CD4-positive, alpha-beta T cell (primary cell): ENCODE data around the gene DCPS. TPM values are rescaled to one million over a fixed set of nuclear protein-coding genes. Genes with fewer than 3 reads are reported as not detected.

Experiments
- ATAC-seq: fragments of 200-7000 bp; cut with Tn5 transposase; one replicate; pipeline ENCODE4 v1.10.0; 2022; ENCODE audit warnings: mild to moderate bottlenecking; ENCODE audit not compliant: poor library complexity
- CTCF ChIA-PET: fragments of 350-600 bp; sonication (Branson Sonifier 250); formaldehyde crosslinking; loops from one replicate; lab custom pipeline; 2021; ENCODE audit warnings: antibody characterized with exemption, inconsistent platforms; lab: Charles Lee
- POLR2A ChIA-PET: fragments of 350-600 bp; sonication (Branson Sonifier 250); formaldehyde crosslinking; loops from one replicate; lab custom pipeline; 2021; ENCODE audit warnings: antibody characterized with exemption, inconsistent platforms; lab: Charles Lee
- DNase-seq, 14 experiments: peaks; one replicate each; pipeline ENCODE4 v3.0.0-alpha.2; 2013 to 2020; ENCODE audit warnings: mixed read lengths in 2 of 14
- H3K27ac ChIP-seq, 2 donors: one replicate each; pipeline versions ENCODE4 v1.5.1 to v1.7.0; 2013; ENCODE audit warnings: low read length in 2 of 2, low read depth in 1 of 2, mild to moderate bottlenecking in 1 of 2
- H3K27me3 ChIP-seq, 2 experiments: 1 replicate in 1 of 2; 2 replicates in 1 of 2; pipeline versions ENCODE4 v1.6.1 to v1.7.0; 2013; ENCODE audit warnings: low read length in 2 of 2, control low read depth in 1 of 2, mild to moderate bottlenecking in 1 of 2, moderate library complexity in 1 of 2; ENCODE audit not compliant: insufficient read depth in 2 of 2, control insufficient read depth in 1 of 2
- H3K36me3 ChIP-seq: one replicate; pipeline ENCODE4 v1.6.1; 2013; ENCODE audit warnings: low read length, control low read depth; ENCODE audit not compliant: insufficient read depth
- H3K4me1 ChIP-seq: one replicate; pipeline ENCODE4 v1.6.1; 2013; ENCODE audit warnings: low read length, control low read depth; ENCODE audit not compliant: insufficient read depth
- H3K4me3 ChIP-seq: one replicate; pipeline ENCODE4 v1.5.1; 2013; ENCODE audit warnings: mild to moderate bottlenecking, low read length, moderate library complexity
- H3K9me3 ChIP-seq, 2 experiments: 1 replicate in 1 of 2; 2 replicates in 1 of 2; pipeline versions ENCODE4 v1.6.1 to v1.7.0; 2013; ENCODE audit warnings: low read length in 2 of 2, mild to moderate bottlenecking in 2 of 2, control low read depth in 1 of 2, moderate library complexity in 1 of 2; ENCODE audit not compliant: control insufficient read depth in 1 of 2, insufficient read depth in 1 of 2
- H3K27ac Mint-ChIP-seq: one replicate; pipeline ENCODE4 v1.8.0; 2020; ENCODE audit warnings: mixed read lengths
- H3K27me3 Mint-ChIP-seq: one replicate; pipeline ENCODE4 v1.8.0; 2021; ENCODE audit warnings: mixed read lengths
- H3K36me3 Mint-ChIP-seq: one replicate; pipeline ENCODE4 v1.8.0; 2021; ENCODE audit warnings: low read depth, mixed read lengths
- H3K4me1 Mint-ChIP-seq: one replicate; pipeline ENCODE4 v1.8.0; 2021; ENCODE audit warnings: low read depth, mixed read lengths
- H3K4me3 Mint-ChIP-seq: one replicate; pipeline ENCODE4 v1.8.0; 2020; ENCODE audit warnings: mild to moderate bottlenecking, mixed read lengths
- H3K9me3 Mint-ChIP-seq: one replicate; pipeline ENCODE4 v1.8.0; 2020; ENCODE audit warnings: mixed read lengths
- intact Hi-C, 2 experiments: fragments of 100-400 bp; cut with DNase I in 1 of 2; cut with micrococcal nuclease in 1 of 2; formaldehyde crosslinking; loops; one replicate each; pipeline versions ENCODE4 v1.15.1 to v1.9.0; 2023 to 2025; cut with DNase I, micrococcal nuclease
- total RNA-seq, 174 experiments: library from RNA in 2 of 174; stranded (reverse) in 2 of 174; gene quantifications; one replicate each; pipeline ENCODE4 v1.2.3 and lab custom pipeline; 2021 to 2026
- TF ChIP-seq, protein P1 (sequence below): fragments of 200-600 bp; IDR thresholded peaks from one replicate; pipeline ENCODE4 v1.8.0; 2022; ENCODE audit warnings: antibody characterized with exemption, mild to moderate bottlenecking

DCPS gene
- total RNA-seq, 2 experiments from 2014 or later: 6.2 to 6.3 TPM

- DNase-seq (no peak), ATAC-seq (no peak)
- POLR2A ChIA-PET: interaction anchor here (1.5 to 3.2 kb wide), 9 partner anchors 9 to 676 kb away, joined by 3 to 77 read pairs (median 7); partner anchors contain the start of genes DCPS, FAM118B, HYLS1 and PUS3
- CTCF ChIA-PET: no interaction called here
- H3K9me3 ChIP-seq: no peaks in the 10 kb centered on the region
- H3K27ac ChIP-seq: peak overlapping the region; percentile 56 to 92
- peak overlapping the region; percentile 100 for H3K4me3 Mint-ChIP-seq
- TF ChIP-seq, protein P1, sequence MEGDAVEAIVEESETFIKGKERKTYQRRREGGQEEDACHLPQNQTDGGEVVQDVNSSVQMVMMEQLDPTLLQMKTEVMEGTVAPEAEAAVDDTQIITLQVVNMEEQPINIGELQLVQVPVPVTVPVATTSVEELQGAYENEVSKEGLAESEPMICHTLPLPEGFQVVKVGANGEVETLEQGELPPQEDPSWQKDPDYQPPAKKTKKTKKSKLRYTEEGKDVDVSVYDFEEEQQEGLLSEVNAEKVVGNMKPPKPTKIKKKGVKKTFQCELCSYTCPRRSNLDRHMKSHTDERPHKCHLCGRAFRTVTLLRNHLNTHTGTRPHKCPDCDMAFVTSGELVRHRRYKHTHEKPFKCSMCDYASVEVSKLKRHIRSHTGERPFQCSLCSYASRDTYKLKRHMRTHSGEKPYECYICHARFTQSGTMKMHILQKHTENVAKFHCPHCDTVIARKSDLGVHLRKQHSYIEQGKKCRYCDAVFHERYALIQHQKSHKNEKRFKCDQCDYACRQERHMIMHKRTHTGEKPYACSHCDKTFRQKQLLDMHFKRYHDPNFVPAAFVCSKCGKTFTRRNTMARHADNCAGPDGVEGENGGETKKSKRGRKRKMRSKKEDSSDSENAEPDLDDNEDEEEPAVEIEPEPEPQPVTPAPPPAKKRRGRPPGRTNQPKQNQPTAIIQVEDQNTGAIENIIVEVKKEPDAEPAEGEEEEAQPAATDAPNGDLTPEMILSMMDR: no peak
- H3K27ac Mint-ChIP-seq: peak overlapping the region; percentile 96
- H3K9me3 Mint-ChIP-seq: no peaks in the 10 kb centered on the region
- H3K36me3 Mint-ChIP-seq: peaks cover 81% of the 10 kb centered on the region
- no peaks in the 10 kb centered on the region for H3K27me3 ChIP-seq
- peak overlapping the region; percentile 96 for H3K4me3 ChIP-seq
- peaks cover 38% of the 10 kb centered on the region for H3K4me1 Mint-ChIP-seq
- no peaks in the 10 kb centered on the region for H3K27me3 Mint-ChIP-seq
- peaks cover 30% of the 10 kb centered on the region for H3K4me1 ChIP-seq
- peaks cover 47% of the 10 kb centered on the region for H3K36me3 ChIP-seq
- intact Hi-C loops: loop anchor here (1.0 to 5.0 kb wide), 8 partner anchors 15 to 695 kb away; partner anchors contain the start of genes DCPS (in 2 of the 2), DDX25 (in 1 of the 2), FAM118B (in 1 of the 2) and HYLS1 (in 1 of the 2)
Measured at GRCh38 chr11:126267650-126268049, 36.2 kb upstream of the DCPS start.

GRCh38 chr11:126268361-126268707, 35.5 kb upstream of the DCPS start:
- H3K4me3 Mint-ChIP-seq: peak overlapping the region; percentile 100
- peaks cover 30% of the 10 kb centered on the region for H3K4me1 ChIP-seq
- peak overlapping the region; percentile 56 to 92 for H3K27ac ChIP-seq
- no peaks in the 10 kb centered on the region for H3K9me3 Mint-ChIP-seq
- no peaks in the 10 kb centered on the region for H3K9me3 ChIP-seq
- CTCF ChIA-PET: interaction anchor here (0.6 to 1.0 kb wide), 2 partner anchors 15 to 212 kb away, joined by 3 read pairs; no protein-coding TSS in a partner anchor
- H3K27me3 Mint-ChIP-seq: no peaks in the 10 kb centered on the region
- peaks cover 45% of the 10 kb centered on the region for H3K36me3 ChIP-seq
- ATAC-seq (no peak), DNase-seq (no peak)
- H3K4me3 ChIP-seq: peak overlapping the region; percentile 96
- intact Hi-C loops: loop anchor here (1.0 to 5.0 kb wide), 8 partner anchors 14 to 696 kb away; partner anchors contain the start of genes DCPS (in 2 of the 2), DDX25 (in 1 of the 2), FAM118B (in 1 of the 2) and HYLS1 (in 1 of the 2)
- H3K27ac Mint-ChIP-seq: peak overlapping the region; percentile 96
- no peaks in the 10 kb centered on the region for H3K27me3 ChIP-seq
- TF ChIP-seq, protein P1: no peak
- peaks cover 38% of the 10 kb centered on the region for H3K4me1 Mint-ChIP-seq
- POLR2A ChIA-PET: interaction anchor here (1.0 to 3.2 kb wide), 13 partner anchors 8 to 699 kb away, joined by 3 to 77 read pairs (median 6); partner anchors contain the start of genes DCPS, EI24, FAM118B and HYLS1
- H3K36me3 Mint-ChIP-seq: peaks cover 81% of the 10 kb centered on the region

- TF ChIP-seq, protein P1: no peak
- peaks cover 78% of the 10 kb centered on the region for H3K36me3 Mint-ChIP-seq
- intact Hi-C loops: loop anchor here (1.0 to 5.0 kb wide), 8 partner anchors 13 to 697 kb away; partner anchors contain the start of genes DCPS (in 2 of the 2), DDX25 (in 1 of the 2), FAM118B (in 1 of the 2) and HYLS1 (in 1 of the 2)
- peaks cover 45% of the 10 kb centered on the region for H3K36me3 ChIP-seq
- no peaks in the 10 kb centered on the region for H3K27me3 ChIP-seq
- peak within 1 kb of the TSS; percentile 96 for H3K27ac Mint-ChIP-seq
- CTCF ChIA-PET: interaction anchor here (0.6 to 1.2 kb wide), 4 partner anchors 14 to 212 kb away, joined by 3 to 4 read pairs (median 4); partner anchors contain the start of gene DCPS
- DNase-seq (peak; percentile 99 to 100 (median 100)), ATAC-seq (peak; percentile 98)
- H3K27ac ChIP-seq: peak within 1 kb of the TSS; percentile 71 to 95
- H3K4me3 Mint-ChIP-seq: peak within 1 kb of the TSS; percentile 100
- POLR2A ChIA-PET: interaction anchor here (1.0 to 3.2 kb wide), 15 partner anchors 9 to 699 kb away, joined by 3 to 77 read pairs (median 6); partner anchors contain the start of genes DCPS, EI24, FAM118B and HYLS1
- H3K4me1 Mint-ChIP-seq: peaks cover 38% of the 10 kb centered on the region
- no peaks in the 10 kb centered on the region for H3K27me3 Mint-ChIP-seq
- no peaks in the 10 kb centered on the region for H3K9me3 Mint-ChIP-seq
- H3K9me3 ChIP-seq: no peaks in the 10 kb centered on the region
- H3K4me3 ChIP-seq: peak within 1 kb of the TSS; percentile 96
- H3K4me1 ChIP-seq: peaks cover 30% of the 10 kb centered on the region
Measured at GRCh38 chr11:126268708-126269579, 34.9 kb upstream of the DCPS start, which contains the start of the genes FOXRED1 and SRPRA. Gene FOXRED1, plus strand, starts transcription at chr11:126269154. Its CDS starts 53 bp downstream, at chr11:126269207. Gene SRPRA, minus strand, starts transcription at chr11:126268895. Its CDS starts 91 bp downstream, at chr11:126268804.
